ENCODE results near the gene APEH.

APEH gene

GRCh38 chr3:49667701-49668413, 6.3 kb upstream of the APEH start (continued):
- TF ChIP-seq ZNF324 (tag by site-specific recombination; IDR thresholded peaks at IDR 0.05), result no peak
- TF ChIP-seq ZFP37 (tag by site-specific recombination; IDR thresholded peaks at IDR 0.05), result no peak
- no peak for TF ChIP-seq BCL11B (tag by site-specific recombination; IDR thresholded peaks at IDR 0.05; ENCODE audit: low read depth)
- TF ChIP-seq ZSCAN5A (tag by site-specific recombination; IDR thresholded peaks at IDR 0.05), result no peak
- TF ChIP-seq ZBTB1 (tag by site-specific recombination; IDR thresholded peaks at IDR 0.05), result no peak
- TF ChIP-seq, protein P1, sequence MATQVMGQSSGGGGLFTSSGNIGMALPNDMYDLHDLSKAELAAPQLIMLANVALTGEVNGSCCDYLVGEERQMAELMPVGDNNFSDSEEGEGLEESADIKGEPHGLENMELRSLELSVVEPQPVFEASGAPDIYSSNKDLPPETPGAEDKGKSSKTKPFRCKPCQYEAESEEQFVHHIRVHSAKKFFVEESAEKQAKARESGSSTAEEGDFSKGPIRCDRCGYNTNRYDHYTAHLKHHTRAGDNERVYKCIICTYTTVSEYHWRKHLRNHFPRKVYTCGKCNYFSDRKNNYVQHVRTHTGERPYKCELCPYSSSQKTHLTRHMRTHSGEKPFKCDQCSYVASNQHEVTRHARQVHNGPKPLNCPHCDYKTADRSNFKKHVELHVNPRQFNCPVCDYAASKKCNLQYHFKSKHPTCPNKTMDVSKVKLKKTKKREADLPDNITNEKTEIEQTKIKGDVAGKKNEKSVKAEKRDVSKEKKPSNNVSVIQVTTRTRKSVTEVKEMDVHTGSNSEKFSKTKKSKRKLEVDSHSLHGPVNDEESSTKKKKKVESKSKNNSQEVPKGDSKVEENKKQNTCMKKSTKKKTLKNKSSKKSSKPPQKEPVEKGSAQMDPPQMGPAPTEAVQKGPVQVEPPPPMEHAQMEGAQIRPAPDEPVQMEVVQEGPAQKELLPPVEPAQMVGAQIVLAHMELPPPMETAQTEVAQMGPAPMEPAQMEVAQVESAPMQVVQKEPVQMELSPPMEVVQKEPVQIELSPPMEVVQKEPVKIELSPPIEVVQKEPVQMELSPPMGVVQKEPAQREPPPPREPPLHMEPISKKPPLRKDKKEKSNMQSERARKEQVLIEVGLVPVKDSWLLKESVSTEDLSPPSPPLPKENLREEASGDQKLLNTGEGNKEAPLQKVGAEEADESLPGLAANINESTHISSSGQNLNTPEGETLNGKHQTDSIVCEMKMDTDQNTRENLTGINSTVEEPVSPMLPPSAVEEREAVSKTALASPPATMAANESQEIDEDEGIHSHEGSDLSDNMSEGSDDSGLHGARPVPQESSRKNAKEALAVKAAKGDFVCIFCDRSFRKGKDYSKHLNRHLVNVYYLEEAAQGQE (tag by site-specific recombination; IDR thresholded peaks at IDR 0.05), result no peak
- no peak for TF ChIP-seq ZNF121 (tag by site-specific recombination; IDR thresholded peaks at IDR 0.05)
- no peak for TF ChIP-seq ZNF223 (tag by site-specific recombination; IDR thresholded peaks at IDR 0.05)
- no peak for TF ChIP-seq KLF7 (tag by site-specific recombination; IDR thresholded peaks at IDR 0.05; ENCODE audit: borderline replicate concordance)

DNA sequence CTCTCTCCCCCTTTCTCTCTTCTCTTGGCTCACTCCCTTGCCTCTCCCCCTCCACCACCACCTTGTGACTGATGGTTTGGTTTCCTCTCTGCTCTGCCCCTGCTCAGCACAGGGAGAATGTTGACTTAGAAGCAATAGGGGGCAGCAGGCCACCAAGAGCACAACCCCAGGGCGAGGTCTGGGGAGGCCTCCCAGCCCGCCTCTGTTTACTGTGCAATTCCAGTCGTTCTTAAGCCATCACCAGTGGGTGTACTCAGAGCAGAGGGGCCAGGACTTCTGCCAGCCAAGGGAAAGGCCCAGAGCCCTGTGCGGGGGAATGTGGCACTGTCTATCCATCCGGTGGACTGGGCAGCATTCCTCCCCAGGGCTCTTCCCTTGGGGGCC, 5.7 kb upstream of the APEH start:
- H3K4me1 ChIP-seq (ENCODE audit: control insufficient read depth, insufficient read depth, low read length), result no peaks in the 10 kb centered on the region
- no peak overlapping the region for H3K4me3 ChIP-seq (ENCODE audit: low read depth, low read length)
- POLR2A ChIA-PET, result no interaction called here
- CTCF ChIA-PET, result no interaction called here
- no peaks in the 10 kb centered on the region for H3K9me3 ChIP-seq (ENCODE audit: control insufficient read depth, insufficient read depth, low read depth, low read length)
- H3K36me3 ChIP-seq (ENCODE audit: control insufficient read depth in 2 of 2, insufficient read depth in 1 of 2, low read length in 2 of 2), result no peaks in the 10 kb centered on the region
- no peak overlapping the region for H3K27ac ChIP-seq (ENCODE audit: extremely low read depth, low read depth, low read length)
- TF ChIP-seq ZNF777 (tag by site-specific recombination; IDR thresholded peaks at IDR 0.05; ENCODE audit: borderline replicate concordance) (no peak), ZIC2 (tag by site-specific recombination; IDR thresholded peaks at IDR 0.05) (peak; percentile 38)

- ChIA-PET CTCF (interaction anchor here (0.6 to 5.1 kb wide), 3 partner anchors 102 to 488 kb away, joined by 4 to 104 read pairs (median 4); no protein-coding TSS in a partner anchor), POLR2A (interaction anchor here (1.4 kb wide), 1 partner anchor 129 kb away, joined by 6 read pairs; no protein-coding TSS in a partner anchor)
Measured at GRCh38 chr3:49668861-49669260, 5.3 kb upstream of the APEH start.

More at GRCh38 chr3:49668861-49669260, 5.3 kb upstream of the APEH start:
- H3K9me3 ChIP-seq (ENCODE audit: control insufficient read depth, insufficient read depth, low read depth, low read length), result no peaks in the 10 kb centered on the region
- H3K4me1 ChIP-seq (ENCODE audit: control insufficient read depth, insufficient read depth, low read length), result no peaks in the 10 kb centered on the region
- H3K36me3 ChIP-seq (ENCODE audit: control insufficient read depth in 2 of 2, insufficient read depth in 1 of 2, low read length in 2 of 2), result no peaks in the 10 kb centered on the region
- no peak overlapping the region for H3K4me3 ChIP-seq (ENCODE audit: low read depth, low read length)
- no peak overlapping the region for H3K27ac ChIP-seq (ENCODE audit: extremely low read depth, low read depth, low read length)
- TF ChIP-seq ZNF354C (tag by site-specific recombination; IDR thresholded peaks at IDR 0.05; ENCODE audit: borderline replicate concordance, low read depth) (no peak), ZNF654 (tag by site-specific recombination; IDR thresholded peaks at IDR 0.05; ENCODE audit: low read depth) (no peak), ELK4 (IDR thresholded peaks at IDR 0.05; ENCODE audit: borderline replicate concordance, low read depth, low read length) (no peak), ZNF184 (tag by site-specific recombination; IDR thresholded peaks at IDR 0.05) (no peak), KLF8 (tag by site-specific recombination; IDR thresholded peaks at IDR 0.05) (no peak), ZFHX2 (tag by site-specific recombination; conservative IDR thresholded peaks at IDR 0.05) (no peak), HOXD13 (CRISPR knock-in tag; IDR thresholded peaks at IDR 0.05; ENCODE audit: borderline replicate concordance) (no peak), ZNF23 (tag by site-specific recombination; IDR thresholded peaks at IDR 0.05; ENCODE audit: borderline replicate concordance) (no peak)
